GM12878 (cell line): ENCODE data around the gene ACTR1A. TPM values are rescaled to one million over a fixed set of nuclear protein-coding genes. Genes with fewer than 3 reads are reported as not detected.

Experiments
- ATAC-seq: fragments of 200-7000 bp; cut with Tn5 transposase; 3 replicates; pipeline ENCODE4 v1.9.1; 2020; ENCODE audit warnings: mild to moderate bottlenecking, moderate library complexity
- BruUV-seq: library from RNA; stranded (reverse); fragments of 400-500 nt; replicated peaks from 2 replicates; lab custom pipeline; 2021; lab: Mats Ljungman, UMichigan
- CTCF ChIA-PET: fragments of 300-600 bp; sonication (Branson Sonifier 250); formaldehyde crosslinking; extraction: SDS; loops from one replicate; lab custom pipeline; 2021; ENCODE audit warnings: inconsistent platforms; lab: Yijun Ruan, JAX
- POLR2A ChIA-PET: fragments of 350-600 bp; formaldehyde crosslinking; extraction: SDS; loops from one replicate; lab custom pipeline; 2021; ENCODE audit warnings: inconsistent platforms; lab: Charles Lee
- RAD21 ChIA-PET: fragments of 300-600 bp; sonication (Branson Sonifier 250); formaldehyde crosslinking; loops from one replicate; lab custom pipeline; 2023; ENCODE audit warnings: antibody characterized with exemption; ENCODE audit not compliant: unreplicated experiment; lab: Charles Lee
- SMC1A ChIA-PET: fragments of 300-600 bp; sonication (Branson Sonifier 250); formaldehyde crosslinking; loops from one replicate; lab custom pipeline; 2023; ENCODE audit not compliant: unreplicated experiment, uncharacterized antibody; lab: Charles Lee
- DNase-seq: peaks from one replicate; pipeline ENCODE4 v3.0.0-alpha.2; 2011; ENCODE audit warnings: low read depth, low spot score
- FAIRE-seq: peaks from 3 replicates; lab custom pipeline; 2011; peaks lifted over from hg19 to GRCh38; lab: Jason Lieb, UNC
- H2AFZ ChIP-seq: 2 replicates; pipeline ENCODE4 v1.6.0; 2011; ENCODE audit warnings: low read depth, low read length, control low read depth; ENCODE audit not compliant: control insufficient read depth
- H3K27ac ChIP-seq: 2 replicates; pipeline ENCODE4 v1.5.1; 2011; ENCODE audit warnings: control low read depth; ENCODE audit not compliant: control insufficient read depth, insufficient read depth
- H3K27me3 ChIP-seq, 2 experiments: replicated peaks in 1 of 2; 2 replicates each; pipeline versions ENCODE4 v1.6.0 to v1.6.1; 2011; ENCODE audit warnings: low read length in 1 of 2; ENCODE audit not compliant: control insufficient read depth in 2 of 2, insufficient read depth in 2 of 2
- H3K36me3 ChIP-seq, 2 experiments: 2 replicates each; pipeline ENCODE4 v1.5.1; 2011; ENCODE audit warnings: low read length in 1 of 2; ENCODE audit not compliant: control insufficient read depth in 2 of 2, insufficient read depth in 2 of 2
- H3K4me1 ChIP-seq: 2 replicates; pipeline ENCODE4 v1.6.1; 2011; ENCODE audit warnings: mild to moderate bottlenecking, low read length, moderate library complexity, mixed read lengths; ENCODE audit not compliant: control insufficient read depth, insufficient read depth
- H3K4me2 ChIP-seq: 2 replicates; pipeline ENCODE4 v1.6.0; 2011; ENCODE audit warnings: control low read depth; ENCODE audit not compliant: control insufficient read depth, insufficient read depth
- H3K4me3 ChIP-seq: fragments of 200-600 bp; sonication (generic); 2 replicates; pipeline ENCODE4 v1.5.1; 2016
- H3K79me2 ChIP-seq: 2 replicates; pipeline ENCODE4 v1.6.0; 2011; ENCODE audit warnings: low read length; ENCODE audit not compliant: control insufficient read depth, insufficient read depth
- H3K9ac ChIP-seq: 2 replicates; pipeline ENCODE4 v1.8.0; 2011; ENCODE audit warnings: low read length, control low read depth, mixed read lengths; ENCODE audit not compliant: control insufficient read depth, insufficient read depth
- H3K9me3 ChIP-seq: replicated peaks from 3 replicates; pipeline ENCODE4 v1.5.1; 2011; ENCODE audit warnings: mild to moderate bottlenecking, low read length; ENCODE audit not compliant: control insufficient read depth, insufficient read depth
- H4K20me1 ChIP-seq: 2 replicates; pipeline ENCODE4 v1.6.0; 2011; ENCODE audit not compliant: control insufficient read depth, insufficient read depth
- BMI1 ChIP-seq: fragments of 450-650 bp; IDR thresholded peaks from 2 replicates; pipeline ENCODE4 v1.6.1; 2016; ENCODE audit warnings: mild to moderate bottlenecking, moderate library complexity, borderline replicate concordance
- CBFB ChIP-seq: IDR thresholded peaks from 2 replicates; pipeline ENCODE4 v1.6.1; 2016; ENCODE audit warnings: antibody characterized with exemption, low read depth
- HDGF ChIP-seq: fragments of 450-650 bp; IDR thresholded peaks from 2 replicates; pipeline ENCODE4 v1.6.1; 2016; ENCODE audit warnings: antibody characterized with exemption
- MEF2A ChIP-seq: IDR thresholded peaks from 2 replicates; pipeline ENCODE4 v1.6.1; 2011; ENCODE audit warnings: low read depth, mild to moderate bottlenecking, low read length, moderate library complexity; ENCODE audit not compliant: insufficient read depth
- RUNX3 ChIP-seq: IDR thresholded peaks from 2 replicates; pipeline ENCODE4 v1.6.1; 2012; ENCODE audit warnings: low read length, inconsistent platforms
- SIN3A ChIP-seq: IDR thresholded peaks from 2 replicates; pipeline ENCODE4 v1.6.1; 2012; ENCODE audit warnings: low read depth, low read length, improper control_type of control experiment
- SRF ChIP-seq, 2 experiments: IDR thresholded peaks; 2 replicates each; pipeline ENCODE4 v1.6.1; 2011; ENCODE audit warnings: low read depth in 2 of 2, low read length in 2 of 2, mild to moderate bottlenecking in 1 of 2, moderate library complexity in 1 of 2
- ZBED1 ChIP-seq: IDR thresholded peaks from 2 replicates; pipeline ENCODE4 v1.6.1; 2016; ENCODE audit warnings: borderline replicate concordance
- ZNF622 ChIP-seq: fragments of 450-650 bp; IDR thresholded peaks from 2 replicates; pipeline ENCODE4 v1.6.1; 2017; ENCODE audit warnings: mild to moderate bottlenecking, inconsistent platforms
- WGBS: methylation state at CpG from one replicate; pipeline ENCODE4 v1.1.6; 2016; ENCODE audit warnings: low lambda C conversion rate; ENCODE audit not compliant: insufficient replicate concordance, insufficient coverage; ENCODE audit errors: missing lambda C conversion rate; 5-methylcytosine and 5-hydroxymethylcytosine counted together
- in situ Hi-C: fragments of 300-500 bp; cut with MboI; formaldehyde crosslinking; loops from 9 replicates; pipeline ENCODE4 v1.14.3; 2018; ENCODE audit warnings: mixed read lengths
- intact Hi-C: fragments of 100-400 bp; cut with micrococcal nuclease; formaldehyde crosslinking; loops from one replicate; pipeline ENCODE4 v1.14.2; 2022; ENCODE audit not compliant: unreplicated experiment
- polyA plus RNA-seq, 11 experiments: library from polyadenylated mRNA; depleted of rRNA in 4 of 11; unstranded in 6 of 11; stranded (reverse) in 5 of 11; fragments of >200 nt; fragmentation: Nextera tagmentation in 4 of 11; fragmentation: Illumina TruSeq in 1 of 11; extraction: Ambion mirVana in 4 of 11; extraction: Trizol in 1 of 11; gene quantifications; 1 replicate in 1 of 11; 2 replicates in 10 of 11; pipeline versions ENCODE4 v1.2.1 to v1.2.3, GENCODE V29; 2011 to 2016; ENCODE audit warnings: inconsistent platforms in 2 of 11, missing spikeins in 2 of 11, low read depth in 1 of 11
- total RNA-seq, 4 experiments: library from RNA; depleted of rRNA in 3 of 4; stranded (reverse); fragments of >200 nt in 3 of 4; fragmentation: Illumina TruSeq in 1 of 4; extraction: Trizol in 1 of 4; gene quantifications; 2 replicates each; pipeline versions ENCODE4 v1.2.1 to v1.2.3, GENCODE V29; 2013 to 2021
- TF ChIP-seq, protein P1 (sequence below): fragments of 450-650 bp; IDR thresholded peaks from 2 replicates; pipeline ENCODE4 v1.6.1; 2017; ENCODE audit warnings: mild to moderate bottlenecking, moderate library complexity
- TF ChIP-seq, protein P2 (sequence below): IDR thresholded peaks from 2 replicates; pipeline ENCODE4 v1.6.1; 2012; ENCODE audit warnings: low read depth, low read length, improper control_type of control experiment

The ACTR1A gene
- total and polyA plus RNA-seq, 10 of the 15 experiments (the other 5 are each of a cell fraction or from before 2014, with no cell fraction given): 43.0 to 110 (median 78.9) TPM

DNA sequence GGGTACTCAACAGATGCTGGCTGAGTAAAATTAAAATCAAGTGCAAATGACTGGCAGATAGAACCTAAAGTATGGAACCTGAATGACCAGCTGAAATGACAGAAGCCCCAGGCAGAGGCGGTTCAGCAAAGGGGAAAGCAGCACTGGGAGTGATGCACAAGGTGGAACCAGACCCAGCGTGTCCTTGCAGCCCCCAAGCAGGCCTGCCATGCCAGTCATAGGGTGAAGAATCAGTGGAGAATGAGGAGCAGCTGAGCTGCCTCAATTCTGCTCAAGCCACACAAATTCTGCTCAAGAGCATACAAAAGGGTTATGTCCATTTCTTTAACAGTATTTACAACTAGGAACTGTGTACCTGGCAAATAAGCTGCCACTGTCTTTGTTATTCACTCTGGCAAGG is 8.7 kb downstream of the ACTR1A start:
- Histone ChIP-seq H4K20me1 (no peaks in the 10 kb centered on the region), H3K27ac (no peak overlapping the region), H3K36me3 (peaks cover 3 to 8% of the 10 kb centered on the region in 2 experiments), H3K4me3 (no peak overlapping the region), H2AFZ (no peak overlapping the region), H3K9me3 (no peaks in the 10 kb centered on the region), H3K27me3 (no peaks in the 10 kb centered on the region), H3K79me2 (peaks cover 30% of the 10 kb centered on the region), H3K4me2 (no peak overlapping the region), H3K9ac (no peak overlapping the region), H3K4me1 (no peaks in the 10 kb centered on the region)
- ChIA-PET POLR2A (no interaction called here), CTCF (interaction anchor here (0.9 kb wide), 1 partner anchor 90 kb away, joined by 4 read pairs; no protein-coding TSS in a partner anchor), SMC1A (interaction anchor here (0.6 to 1.3 kb wide), 2 partner anchors 25 to 70 kb away, joined by 3 read pairs; no protein-coding TSS in a partner anchor), RAD21 (interaction anchor here (1.0 kb wide), 1 partner anchor 90 kb away, joined by 3 read pairs; no protein-coding TSS in a partner anchor)
- intact Hi-C loops (no loop called here), in situ Hi-C loops (no loop called here)
- TF ChIP-seq ZNF622: no peak
- no peak for TF ChIP-seq SIN3A
- TF ChIP-seq ZBED1: no peak
- ATAC-seq (no peak), FAIRE-seq (no peak), DNase-seq (no peak)
- no TSS peak for BruUV-seq
- WGBS: 100% methylated on average over 2 of the region's 2 CpGs

DNA sequence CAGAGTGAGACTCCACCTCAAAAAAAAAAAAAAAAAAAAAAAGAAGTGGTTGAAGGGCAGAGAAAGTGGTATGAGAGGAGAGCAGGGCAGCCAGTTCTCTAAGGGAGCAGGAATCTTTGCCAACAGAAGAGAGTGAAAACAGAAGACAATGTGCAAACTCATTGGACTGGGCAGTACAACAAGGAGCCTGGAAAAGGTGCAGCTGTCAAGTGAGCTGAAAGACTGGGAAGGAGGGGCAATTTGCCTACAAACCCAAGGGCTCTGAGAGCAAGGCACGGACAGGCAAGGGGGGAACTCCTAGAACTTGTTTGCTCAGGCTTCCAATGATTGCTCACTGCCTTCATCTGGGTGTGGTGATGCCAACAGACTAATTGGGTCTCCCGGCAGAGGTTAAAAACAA is 9.5 kb downstream of the ACTR1A start:
- FAIRE-seq (no peak), DNase-seq (no peak), ATAC-seq (no peak)
- 33% methylated on average over 2 of the region's 2 CpGs for WGBS
- Histone ChIP-seq H3K9me3 (no peaks in the 10 kb centered on the region), H3K4me2 (no peak overlapping the region), H3K36me3 (peaks cover 11 to 15% of the 10 kb centered on the region in 2 experiments), H4K20me1 (no peaks in the 10 kb centered on the region), H2AFZ (no peak overlapping the region), H3K79me2 (peaks cover 22% of the 10 kb centered on the region), H3K4me1 (no peaks in the 10 kb centered on the region), H3K4me3 (no peak overlapping the region), H3K27me3 (no peaks in the 10 kb centered on the region), H3K9ac (no peak overlapping the region), H3K27ac (no peak overlapping the region)
- RAD21 ChIA-PET: no interaction called here
- intact Hi-C loops: no loop called here
- CTCF ChIA-PET: no interaction called here
- SMC1A ChIA-PET: interaction anchor here (1.3 kb wide), 1 partner anchor 71 kb away, joined by 3 read pairs; no protein-coding TSS in a partner anchor
- in situ Hi-C loops: no loop called here
- POLR2A ChIA-PET: no interaction called here
- BruUV-seq: no TSS peak
- TF ChIP-seq, protein P1, sequence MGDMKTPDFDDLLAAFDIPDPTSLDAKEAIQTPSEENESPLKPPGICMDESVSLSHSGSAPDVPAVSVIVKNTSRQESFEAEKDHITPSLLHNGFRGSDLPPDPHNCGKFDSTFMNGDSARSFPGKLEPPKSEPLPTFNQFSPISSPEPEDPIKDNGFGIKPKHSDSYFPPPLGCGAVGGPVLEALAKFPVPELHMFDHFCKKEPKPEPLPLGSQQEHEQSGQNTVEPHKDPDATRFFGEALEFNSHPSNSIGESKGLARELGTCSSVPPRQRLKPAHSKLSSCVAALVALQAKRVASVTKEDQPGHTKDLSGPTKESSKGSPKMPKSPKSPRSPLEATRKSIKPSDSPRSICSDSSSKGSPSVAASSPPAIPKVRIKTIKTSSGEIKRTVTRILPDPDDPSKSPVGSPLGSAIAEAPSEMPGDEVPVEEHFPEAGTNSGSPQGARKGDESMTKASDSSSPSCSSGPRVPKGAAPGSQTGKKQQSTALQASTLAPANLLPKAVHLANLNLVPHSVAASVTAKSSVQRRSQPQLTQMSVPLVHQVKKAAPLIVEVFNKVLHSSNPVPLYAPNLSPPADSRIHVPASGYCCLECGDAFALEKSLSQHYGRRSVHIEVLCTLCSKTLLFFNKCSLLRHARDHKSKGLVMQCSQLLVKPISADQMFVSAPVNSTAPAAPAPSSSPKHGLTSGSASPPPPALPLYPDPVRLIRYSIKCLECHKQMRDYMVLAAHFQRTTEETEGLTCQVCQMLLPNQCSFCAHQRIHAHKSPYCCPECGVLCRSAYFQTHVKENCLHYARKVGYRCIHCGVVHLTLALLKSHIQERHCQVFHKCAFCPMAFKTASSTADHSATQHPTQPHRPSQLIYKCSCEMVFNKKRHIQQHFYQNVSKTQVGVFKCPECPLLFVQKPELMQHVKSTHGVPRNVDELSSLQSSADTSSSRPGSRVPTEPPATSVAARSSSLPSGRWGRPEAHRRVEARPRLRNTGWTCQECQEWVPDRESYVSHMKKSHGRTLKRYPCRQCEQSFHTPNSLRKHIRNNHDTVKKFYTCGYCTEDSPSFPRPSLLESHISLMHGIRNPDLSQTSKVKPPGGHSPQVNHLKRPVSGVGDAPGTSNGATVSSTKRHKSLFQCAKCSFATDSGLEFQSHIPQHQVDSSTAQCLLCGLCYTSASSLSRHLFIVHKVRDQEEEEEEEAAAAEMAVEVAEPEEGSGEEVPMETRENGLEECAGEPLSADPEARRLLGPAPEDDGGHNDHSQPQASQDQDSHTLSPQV: no peak
- TF ChIP-seq CBFB (no peak), HDGF (no peak), BMI1 (no peak), MEF2A (no peak), RUNX3 (no peak), SRF (IDR thresholded peaks at IDR 0.05; ENCODE audit: low read depth in 2 of 2, low read length in 2 of 2) (no peak)
- TF ChIP-seq, protein P2, sequence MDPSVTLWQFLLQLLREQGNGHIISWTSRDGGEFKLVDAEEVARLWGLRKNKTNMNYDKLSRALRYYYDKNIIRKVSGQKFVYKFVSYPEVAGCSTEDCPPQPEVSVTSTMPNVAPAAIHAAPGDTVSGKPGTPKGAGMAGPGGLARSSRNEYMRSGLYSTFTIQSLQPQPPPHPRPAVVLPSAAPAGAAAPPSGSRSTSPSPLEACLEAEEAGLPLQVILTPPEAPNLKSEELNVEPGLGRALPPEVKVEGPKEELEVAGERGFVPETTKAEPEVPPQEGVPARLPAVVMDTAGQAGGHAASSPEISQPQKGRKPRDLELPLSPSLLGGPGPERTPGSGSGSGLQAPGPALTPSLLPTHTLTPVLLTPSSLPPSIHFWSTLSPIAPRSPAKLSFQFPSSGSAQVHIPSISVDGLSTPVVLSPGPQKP: no peak
